SKM-1 (cell line): ENCODE data around the gene UBE2E2.

Experiments
- DNase-seq: peaks from one replicate; lab custom pipeline; 2025; ENCODE audit not compliant: unreplicated experiment; lab: John Stamatoyannopoulos, UW

Gene UBE2E2

DNA sequence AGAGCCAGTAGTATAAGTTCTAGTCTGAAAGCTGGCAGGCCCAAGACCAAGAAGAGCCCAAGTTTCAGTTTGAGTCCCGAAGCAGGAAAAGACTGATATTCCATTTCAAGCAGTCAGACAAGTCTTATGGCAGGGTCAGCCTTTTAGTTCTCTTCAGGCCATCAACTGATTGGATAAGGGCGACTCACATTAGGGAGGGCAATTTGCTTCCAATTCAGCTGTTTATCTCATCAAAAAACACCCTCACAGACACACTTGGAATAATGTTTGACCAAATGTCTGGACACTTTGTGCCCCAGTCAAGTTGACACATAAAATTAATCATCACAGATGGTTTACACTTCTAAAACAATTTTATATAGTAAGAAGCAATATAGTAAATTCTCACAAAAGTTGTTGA, 69.7 kb downstream of the UBE2E2 start:
- DNase-seq = no peak

DNA sequence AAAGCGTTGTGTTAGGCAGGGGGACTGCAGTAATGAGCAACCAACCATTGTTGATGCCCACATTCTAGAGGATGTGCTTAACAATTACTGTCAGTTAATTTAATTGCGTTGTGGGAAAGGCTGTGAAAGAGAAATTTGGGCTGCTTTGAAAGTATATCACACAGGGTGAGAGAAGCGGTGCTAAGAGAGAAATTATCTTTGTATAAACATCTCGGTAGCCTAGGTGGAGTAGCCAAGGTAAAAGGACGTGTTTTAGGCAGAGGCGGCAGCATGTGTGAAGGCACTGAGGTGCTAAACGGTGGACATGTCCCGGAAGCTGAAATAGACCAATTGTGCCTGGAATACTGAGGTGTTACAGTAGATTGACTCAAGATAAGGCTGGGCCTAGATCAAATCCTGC, 71.9 kb downstream of the UBE2E2 start:
- no peak for DNase-seq

DNA sequence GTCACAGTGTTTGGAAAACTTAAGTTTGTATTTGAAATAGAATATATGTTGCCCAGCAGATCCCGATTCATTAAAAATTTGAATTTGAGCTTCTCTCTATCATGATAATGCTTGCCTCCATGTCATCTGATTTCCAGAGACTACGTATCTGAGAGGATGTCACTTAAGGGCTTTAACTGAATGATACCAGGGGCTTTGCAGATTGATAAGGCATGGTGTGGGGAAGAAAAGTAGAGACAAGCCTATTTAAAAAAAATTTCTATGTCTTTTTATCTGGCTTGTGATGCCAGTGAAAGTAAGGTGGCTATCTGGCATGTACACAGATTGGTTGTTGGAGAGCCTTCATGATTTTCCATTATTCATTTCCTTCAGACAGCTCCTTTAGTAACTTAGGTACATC, 72.7 kb downstream of the UBE2E2 start:
- DNase-seq = no peak

DNA sequence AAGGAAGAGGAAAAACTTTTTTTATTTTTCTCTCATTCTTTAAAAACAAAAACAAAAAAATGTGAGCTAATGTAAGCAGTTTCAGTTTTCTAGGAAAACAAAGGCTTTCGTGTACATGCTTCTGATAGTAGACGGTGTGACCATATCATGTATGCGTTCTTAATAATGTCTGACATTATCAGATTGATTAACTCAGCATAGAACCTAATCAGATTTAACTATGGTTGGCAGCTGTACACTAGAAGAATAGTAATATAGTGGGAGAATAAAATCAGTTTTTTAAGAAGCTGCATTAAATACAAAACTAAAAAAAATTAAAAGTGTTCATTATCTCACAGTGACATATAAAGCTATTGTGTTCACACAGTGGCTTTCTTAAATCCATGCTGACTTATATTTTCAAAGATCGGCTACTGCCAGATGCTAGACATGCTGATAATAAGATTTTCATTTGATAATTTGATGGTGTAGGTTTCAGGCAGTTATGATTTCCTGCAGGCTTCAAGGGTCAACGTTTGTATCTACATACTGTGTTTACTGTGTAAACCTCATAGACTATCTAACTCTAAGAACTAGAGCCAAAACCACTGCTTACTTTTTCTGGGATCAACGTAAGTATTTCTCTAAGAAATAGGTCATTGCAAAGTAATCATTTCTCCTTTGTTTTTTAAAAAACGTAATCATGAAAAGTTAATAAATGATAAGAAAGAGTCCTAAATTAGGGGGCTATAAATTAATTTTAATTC, 74.0 kb downstream of the UBE2E2 start:
- no peak for DNase-seq

DNA sequence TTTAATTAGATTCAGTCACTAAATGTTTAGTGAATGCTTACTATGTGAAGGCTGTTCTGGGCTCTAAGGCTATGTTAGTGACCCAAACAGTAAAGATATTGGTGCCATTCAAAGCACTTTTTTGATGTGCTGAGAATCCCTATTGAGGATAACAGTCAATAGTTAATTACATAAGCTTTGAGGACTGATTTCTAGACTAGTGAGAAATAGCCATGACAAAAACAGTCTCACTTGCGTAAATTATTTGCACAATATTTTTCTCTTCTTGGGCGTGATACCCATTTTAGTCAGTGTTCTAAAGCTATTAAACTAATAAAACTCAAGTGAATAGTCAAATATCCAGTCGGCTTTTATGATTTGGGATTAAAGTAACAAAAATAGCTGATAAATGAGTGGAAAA, 74.6 kb downstream of the UBE2E2 start:
- no peak for DNase-seq

DNA sequence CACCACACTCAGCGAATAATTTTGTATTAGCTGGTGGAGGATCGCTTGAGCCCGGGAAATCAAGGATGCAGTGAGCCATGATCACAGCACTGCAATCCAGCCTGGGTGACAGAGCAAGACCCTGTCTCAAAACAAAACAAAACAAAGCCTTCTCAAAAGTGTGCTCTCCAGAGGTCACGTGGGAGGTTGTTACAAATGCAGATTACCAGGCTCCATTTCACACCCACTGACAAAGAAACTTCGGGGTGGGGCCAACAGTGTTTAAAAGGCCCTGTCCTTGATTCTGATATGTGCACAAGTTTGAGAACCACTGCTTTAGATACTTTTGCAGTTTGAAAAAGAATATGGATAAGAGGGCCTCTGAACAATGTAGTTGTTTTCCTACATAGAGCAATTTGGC, 80.5 kb downstream of the UBE2E2 start:
- DNase-seq = no peak

DNA sequence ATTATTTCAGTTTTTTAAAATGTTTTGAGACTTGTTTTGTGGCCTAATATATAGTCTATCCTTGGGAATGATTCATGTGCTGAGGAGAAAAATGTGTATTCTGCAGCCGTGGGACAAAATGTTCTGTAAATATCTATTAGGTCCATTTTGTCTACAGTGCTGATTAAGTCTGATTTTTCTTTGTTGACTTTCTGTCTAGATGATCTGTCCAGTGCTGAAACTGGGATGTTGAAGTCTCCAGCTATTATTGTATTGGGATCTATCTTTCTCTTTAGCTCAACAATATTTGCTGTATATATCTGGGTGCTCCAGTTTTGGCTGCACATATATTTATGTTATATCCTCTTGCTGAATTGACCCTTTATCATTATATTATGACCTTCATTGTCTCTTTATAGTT, 85.2 kb downstream of the UBE2E2 start:
- DNase-seq = no peak

DNA sequence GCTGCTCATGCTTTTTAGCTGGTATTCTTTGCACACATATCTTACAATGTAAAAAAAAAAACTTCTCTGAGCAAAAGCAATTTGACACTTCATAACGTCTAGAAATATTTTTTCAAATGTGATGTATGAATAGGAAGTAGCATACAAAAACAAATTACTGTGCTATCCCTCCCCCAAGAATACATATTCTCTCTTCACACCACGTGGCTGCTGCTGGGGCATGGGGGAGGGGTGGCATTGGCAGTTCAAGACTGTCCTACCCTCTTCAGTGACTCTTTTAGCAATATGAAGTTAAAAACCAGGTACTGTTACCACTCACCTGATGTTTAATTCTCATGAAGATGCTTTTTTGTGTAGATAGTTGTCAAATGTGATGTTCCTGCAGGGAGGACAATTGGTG, 85.6 kb downstream of the UBE2E2 start:
- DNase-seq = no peak

DNA sequence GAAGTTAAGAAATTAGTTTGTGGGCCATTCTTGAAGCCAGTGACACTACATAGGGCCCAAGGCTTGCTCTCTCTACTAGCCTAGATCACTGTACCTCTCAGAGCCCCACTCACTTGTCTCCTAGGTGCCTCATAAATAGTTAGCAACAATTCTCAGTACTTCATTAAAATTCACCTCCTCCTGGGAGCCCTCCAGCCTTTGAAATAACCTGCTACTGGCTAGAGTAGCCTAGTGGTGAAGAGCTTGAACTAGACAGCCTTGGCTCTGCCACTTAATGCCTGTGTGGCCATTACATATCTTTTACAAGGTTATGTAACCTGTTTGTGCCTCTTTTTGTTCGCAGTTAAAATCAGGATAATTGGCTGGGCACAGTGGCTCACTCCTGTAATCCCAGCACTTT, 89.3 kb downstream of the UBE2E2 start:
- no peak for DNase-seq

DNA sequence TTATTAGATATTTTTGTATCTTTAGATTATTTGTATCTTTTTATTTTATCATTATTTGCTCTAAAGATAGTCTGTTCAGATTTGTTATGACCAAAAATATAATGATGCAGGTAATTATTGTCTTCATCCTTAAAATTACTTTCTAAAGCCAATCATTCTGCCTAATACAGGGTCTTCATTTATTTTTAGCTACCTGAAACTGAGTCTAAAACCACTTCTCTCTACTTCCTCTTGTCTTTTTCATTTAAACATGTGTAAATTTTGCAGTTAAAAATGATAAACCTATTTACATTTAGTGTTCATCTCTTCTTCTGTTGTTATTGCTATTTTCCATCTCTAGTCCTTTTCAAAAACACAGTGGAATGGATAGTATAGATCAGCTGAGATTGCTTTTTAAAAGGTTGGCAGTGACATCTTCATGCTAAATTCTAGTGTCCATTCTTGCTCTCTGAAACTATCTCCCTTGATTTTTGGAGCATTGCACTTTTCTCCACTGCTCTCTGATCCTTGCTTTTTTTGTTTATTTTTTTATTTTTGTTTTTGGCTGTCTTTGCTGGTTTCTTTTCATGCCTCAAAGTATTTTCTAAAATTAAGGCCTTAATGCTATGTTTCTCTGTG, 91.8 kb downstream of the UBE2E2 start:
- no peak for DNase-seq

DNA sequence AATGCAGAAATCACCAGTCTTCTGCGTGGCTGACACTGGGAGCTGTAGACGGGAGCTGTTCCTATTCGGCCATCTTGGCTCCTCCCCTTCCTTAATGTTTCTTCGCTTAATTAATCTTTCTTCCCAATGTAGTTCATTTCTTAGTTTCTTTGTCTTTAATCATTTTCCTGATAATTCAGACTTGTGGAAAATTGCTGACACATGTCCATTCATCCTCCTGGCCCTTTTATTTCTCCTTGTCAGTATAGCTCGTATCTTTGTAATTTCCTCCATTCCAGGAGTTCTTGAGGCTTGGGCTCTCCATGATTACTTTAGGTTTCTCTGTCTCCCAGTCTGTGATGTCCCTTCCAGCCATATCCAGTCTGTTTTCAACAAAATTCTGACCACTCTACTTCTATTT, 98.7 kb downstream of the UBE2E2 start:
- DNase-seq = no peak

DNA sequence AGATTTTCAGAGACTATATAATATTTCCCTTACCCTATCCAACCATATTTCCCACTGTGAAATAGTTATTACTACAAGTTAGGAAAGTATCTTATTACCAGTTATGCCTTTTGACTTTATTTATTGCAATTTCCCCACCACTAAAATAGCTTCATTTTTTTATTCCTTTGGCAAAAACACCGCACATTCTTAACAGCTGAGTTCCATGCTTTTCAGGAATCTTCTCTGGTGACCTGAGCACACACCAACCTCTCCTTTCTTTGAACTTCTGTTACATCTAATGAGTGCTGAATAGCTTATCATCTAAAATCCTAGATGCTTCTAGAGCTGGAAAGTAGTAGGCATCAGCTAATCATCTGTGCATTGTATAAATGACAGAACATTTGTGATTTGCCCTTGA, 99.1 kb downstream of the UBE2E2 start:
- no peak for DNase-seq

DNA sequence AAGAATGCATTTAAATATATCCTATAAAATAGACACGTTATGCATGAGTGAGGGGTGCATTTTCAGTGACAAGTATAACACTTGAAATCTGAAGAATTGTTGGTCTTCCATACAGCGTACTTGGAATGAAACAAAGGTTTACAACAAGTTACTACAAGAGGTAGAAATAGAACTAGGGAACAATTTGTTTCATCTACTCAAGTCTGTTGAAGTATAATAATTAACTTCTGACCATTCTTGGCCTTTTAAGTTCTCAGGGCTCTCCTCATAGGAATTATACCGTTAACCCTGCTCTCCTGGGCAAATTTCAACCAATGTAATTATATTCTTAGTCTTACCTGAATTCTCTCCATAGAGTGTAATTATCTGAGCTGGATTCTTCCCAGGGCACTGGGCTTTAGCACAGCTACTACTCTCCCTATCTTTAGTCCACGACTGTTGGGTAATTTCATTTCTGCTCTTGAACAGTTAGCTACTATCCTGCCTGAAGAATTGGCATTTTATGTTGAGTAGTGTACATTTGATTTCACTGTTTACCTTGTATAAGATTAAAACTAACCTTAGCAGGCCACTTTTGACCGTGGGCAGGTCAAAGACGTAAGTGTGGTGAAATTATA, 100.6 kb downstream of the UBE2E2 start:
- DNase-seq = no peak

DNA sequence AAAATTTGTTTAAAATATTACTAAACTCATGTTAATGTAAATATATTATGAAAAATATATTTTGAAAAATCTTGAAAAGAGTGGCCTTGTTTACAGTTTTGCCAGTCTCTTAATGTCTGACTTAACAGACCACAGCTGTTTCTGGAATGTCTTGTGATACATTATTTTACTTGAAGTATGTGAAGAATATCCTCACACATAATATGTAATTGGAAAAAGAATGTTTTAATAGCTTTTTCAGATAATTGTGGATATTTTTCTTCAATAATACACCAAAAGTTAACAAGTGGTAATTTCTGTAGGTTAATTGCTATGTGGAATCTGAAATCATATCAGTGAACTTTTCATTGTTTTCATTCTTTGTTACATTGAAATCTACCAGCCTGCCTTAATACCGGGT, 101.3 kb downstream of the UBE2E2 start:
- no peak for DNase-seq

DNA sequence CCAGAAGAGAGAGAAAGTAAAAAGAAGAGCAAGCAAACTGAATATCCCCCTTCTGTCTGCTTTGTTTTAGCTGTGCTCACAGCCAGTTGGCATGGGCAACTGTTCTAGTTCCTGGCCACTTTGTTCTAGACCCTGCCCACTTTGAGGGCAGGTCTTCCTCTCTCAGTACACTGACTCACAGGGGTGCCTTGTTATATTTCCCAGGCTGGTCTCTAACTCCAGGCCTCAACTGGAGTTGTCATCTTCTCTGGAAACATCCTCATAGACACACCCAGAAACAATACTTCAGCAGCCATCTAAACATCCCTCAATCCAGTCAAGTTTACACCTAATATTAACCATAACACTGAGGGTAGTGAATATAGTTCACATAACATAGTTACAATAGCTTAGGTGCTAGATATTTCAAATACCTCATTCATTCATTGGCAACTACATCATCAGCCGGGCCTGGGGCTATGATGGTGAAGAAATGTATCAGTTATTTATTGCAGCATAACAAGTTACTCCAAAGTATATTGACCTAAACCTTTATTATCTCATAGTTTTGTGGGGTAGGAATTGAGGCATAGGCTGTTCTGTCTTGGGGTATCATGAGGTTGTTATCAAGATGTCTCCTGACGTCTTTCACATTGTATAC, 106.0 kb downstream of the UBE2E2 start:
- no peak for DNase-seq

DNA sequence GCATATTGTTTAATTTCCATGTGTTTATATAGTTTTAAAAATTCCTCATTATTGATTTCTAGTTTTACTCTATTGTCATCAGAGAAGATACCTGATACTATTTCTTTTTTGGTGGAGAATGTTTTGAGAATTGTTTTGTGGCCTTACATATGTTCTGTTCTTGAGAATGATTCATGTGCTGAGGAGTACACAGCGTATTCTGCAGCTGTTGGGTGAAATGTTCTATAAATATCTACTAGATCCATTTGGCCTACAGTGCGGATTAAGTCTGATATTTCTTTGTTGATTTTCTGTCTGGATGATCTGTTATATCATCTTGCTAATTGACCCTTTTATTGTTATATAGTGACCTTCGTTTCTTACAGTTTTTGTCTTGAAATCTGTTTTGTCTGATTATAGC, 109.7 kb downstream of the UBE2E2 start:
- DNase-seq = no peak

DNA sequence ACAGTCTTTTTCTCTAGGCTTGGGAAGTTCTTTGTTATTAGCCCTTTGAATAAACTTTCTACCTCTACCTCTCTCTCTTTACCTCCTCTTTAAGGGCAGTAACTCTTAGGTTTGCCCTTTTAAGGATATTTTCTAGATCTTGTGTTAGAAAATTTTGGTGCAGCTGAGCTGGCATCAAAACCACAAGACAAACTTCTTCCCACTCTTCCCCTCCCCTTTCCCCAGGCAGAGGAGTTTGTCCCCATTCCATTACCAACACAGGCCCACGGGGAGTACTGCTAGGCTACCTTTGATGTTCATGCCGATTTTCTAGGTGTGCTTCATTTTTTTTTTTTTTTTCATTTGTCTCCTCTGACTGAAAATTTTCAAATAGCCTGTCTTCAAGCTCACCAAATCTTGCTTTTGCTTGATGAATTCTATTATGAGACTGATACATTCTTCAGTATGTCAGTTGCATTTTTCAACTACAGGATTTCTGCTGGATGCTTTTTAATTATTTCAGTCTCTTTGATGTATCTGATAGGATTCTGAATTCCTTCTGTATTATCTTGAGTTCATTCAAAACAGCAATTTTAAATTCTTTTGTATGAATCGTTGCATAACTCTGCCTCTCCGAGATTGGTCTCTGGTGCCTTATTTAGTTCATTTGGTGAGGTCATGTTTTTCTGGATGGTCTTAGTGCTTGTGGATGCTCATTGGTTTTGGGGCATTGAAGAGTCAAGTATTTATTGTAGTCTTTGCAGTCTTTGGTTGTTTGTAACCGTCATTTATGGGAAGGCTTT, 112.0 kb downstream of the UBE2E2 start:
- DNase-seq = no peak

DNA sequence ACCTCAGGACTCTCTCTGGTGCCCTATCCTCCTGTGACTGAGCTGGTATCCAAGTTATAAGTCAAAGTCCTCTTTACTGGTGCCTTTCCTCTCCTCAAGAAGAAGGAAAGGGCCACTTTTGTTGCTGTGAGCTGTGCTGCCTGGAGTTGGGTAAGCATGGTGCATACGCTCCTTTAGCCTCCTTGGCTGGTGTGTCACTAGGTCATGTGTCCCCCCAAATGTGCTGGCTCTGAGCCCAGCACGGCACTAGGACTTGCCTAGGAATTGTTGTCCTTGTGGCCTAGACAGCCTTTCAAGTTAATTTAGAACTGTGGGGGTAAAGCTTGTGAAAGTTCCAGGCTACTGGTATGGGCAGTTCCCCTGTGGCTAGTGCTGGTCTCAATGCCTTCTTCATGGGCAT, 113.8 kb downstream of the UBE2E2 start:
- no peak for DNase-seq

DNA sequence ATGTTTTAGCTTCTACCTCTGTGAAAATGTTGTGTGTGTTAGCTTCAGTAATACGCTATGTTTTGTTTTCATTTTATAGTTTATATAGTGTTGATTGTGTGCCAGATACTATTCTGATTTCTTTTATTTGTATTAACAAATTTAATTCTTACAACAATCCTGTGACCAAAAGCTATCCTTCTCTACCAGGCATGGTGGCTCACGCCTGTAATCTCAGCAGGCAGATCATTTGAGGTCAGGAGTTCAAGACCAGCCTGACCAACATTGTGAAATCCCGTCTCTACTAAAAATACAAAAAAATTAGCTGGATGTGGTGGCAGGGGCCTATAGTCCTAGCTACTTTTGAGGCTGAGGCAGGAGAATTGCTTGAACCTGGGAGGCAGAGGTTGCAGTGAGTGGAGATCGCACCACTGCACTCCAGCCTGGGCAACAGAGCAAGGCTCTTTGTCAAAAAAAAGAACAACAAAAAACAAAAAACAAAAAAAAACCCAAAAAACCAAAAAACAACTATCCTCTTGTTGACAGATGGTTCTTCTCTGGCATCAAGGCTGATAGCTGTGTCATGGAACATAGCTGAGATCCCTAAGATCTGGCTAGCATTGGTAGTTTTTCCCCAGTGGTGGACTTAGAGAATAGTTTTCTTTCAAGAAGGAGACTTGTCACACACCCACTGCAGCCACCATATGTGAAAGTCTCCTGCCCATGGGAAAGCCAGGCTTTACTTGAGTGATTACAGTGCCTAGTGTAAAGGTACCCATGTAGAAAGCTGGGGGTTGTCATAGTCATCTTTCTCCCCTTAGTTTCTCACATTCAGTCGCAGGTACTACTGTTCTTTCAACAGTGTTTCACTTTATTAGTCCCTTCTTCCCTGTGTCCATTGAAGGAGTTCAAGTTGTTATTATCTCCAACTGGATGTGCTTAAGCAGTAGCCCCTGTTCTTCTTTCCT, 116.5 kb downstream of the UBE2E2 start:
- DNase-seq = no peak
